GM21447 (cell line): ENCODE results near the gene GBX1.

Experiments
- ATAC-seq: cut with Tn5 transposase; IDR thresholded peaks from one replicate; pipeline ENCODE4 v1.9.1; 2021; ENCODE audit not compliant: unreplicated experiment

GBX1 gene

DNA sequence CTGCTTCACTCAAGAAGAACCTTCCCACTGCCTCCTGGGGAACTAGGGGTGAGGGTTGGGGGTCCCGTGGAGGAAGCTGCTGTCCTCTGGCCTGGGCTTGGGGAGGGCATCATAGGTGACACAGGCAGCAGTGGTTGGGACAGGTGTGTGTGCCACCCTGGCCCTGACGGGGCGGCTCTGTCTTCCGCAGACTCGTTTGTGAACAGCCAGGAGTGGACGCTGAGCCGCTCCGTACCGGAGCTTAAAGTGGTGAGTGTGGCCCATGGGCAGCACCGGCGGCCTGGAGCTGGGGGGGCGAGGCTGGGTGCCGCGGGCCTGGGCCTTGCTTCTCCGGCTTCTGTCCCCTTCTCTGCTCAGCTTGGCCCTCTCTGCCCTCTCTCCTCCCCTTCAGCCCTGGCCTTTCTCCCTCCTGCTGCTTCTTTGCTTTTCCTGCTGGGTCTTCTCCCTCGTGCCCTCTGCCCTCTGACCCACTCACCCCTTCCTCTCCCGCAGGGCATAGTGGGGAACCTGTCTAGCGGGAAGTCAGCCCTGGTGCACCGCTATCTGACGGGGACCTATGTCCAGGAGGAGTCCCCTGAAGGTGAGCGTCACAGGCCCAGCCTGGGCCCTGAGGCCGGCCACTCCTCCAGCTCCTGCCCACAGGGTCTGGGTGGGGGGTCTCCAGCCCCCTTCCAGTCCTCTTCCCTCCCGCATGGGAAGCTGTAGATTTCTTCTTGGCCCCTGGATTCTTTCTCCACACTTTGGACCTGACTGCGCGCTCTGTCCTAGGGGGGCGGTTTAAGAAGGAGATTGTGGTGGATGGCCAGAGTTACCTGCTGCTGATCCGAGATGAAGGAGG lies 50.7 kb downstream of the GBX1 start:
- ATAC-seq: no peak

DNA sequence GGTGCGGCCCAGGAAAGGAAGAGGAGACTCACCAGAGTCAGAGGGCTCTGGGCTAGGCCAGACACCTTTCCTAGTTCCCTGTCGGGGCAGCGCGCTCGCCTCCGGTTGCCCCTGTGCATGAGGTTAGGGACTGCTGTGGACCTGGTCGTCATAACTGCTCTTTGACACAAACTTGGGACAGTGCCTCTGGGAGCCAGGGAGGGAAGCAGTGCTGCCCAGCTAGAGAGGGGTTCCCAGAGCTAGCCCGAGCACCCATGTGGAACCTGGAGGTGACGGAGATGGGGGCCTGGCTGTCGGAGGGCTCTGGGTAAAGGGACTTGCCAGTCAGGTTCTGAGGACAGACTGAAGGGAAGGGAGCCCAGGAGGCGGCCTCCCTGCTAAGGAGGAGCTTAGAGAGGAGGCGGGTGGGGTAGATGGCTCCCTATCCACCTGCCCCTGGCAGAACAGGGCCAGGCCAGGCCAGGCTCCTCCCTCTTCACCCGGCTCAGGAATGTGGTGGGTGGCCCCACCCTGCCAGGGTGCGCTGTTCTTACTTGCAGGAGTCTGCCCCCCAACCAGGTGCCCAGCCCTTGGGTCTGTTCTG lies 51.6 kb downstream of the GBX1 start:
- no peak for ATAC-seq

DNA sequence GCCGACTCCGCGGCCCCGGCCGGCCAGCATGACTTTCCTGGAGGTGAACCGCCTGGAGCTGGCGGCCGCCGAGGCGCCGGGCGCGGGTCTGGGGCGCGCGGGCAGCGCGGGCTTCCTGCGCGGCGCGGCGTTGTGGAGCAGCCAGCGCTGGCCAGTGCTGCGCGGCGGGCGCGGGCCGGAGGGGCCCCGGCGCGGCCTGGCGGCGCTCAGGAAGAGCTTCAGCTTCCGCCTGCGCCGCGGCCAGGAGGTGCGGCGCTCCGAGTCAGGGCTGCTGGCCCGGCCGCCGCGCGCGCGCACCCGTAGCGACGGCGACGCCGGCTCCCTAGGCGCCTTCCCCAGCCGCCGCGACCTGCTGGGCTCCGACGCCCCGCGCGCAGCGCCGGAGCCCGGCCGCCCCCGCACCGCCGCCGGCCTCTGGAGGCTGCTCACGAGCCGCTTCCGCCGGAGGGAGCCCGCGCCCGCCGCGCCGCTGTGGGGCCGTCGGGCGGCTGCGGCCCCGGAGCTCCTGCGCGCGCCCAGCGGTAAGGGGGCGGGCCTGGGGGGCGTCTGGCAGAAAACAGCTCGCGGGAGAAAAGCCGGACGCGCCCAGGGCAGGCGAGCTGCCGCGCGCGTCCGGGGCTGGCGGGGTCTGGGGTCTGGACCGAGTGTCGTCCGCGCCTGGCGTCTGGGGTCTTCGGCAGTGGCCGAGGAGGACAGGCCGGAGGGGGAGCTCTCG lies 52.2 kb downstream of the GBX1 start:
- no peak for ATAC-seq

DNA sequence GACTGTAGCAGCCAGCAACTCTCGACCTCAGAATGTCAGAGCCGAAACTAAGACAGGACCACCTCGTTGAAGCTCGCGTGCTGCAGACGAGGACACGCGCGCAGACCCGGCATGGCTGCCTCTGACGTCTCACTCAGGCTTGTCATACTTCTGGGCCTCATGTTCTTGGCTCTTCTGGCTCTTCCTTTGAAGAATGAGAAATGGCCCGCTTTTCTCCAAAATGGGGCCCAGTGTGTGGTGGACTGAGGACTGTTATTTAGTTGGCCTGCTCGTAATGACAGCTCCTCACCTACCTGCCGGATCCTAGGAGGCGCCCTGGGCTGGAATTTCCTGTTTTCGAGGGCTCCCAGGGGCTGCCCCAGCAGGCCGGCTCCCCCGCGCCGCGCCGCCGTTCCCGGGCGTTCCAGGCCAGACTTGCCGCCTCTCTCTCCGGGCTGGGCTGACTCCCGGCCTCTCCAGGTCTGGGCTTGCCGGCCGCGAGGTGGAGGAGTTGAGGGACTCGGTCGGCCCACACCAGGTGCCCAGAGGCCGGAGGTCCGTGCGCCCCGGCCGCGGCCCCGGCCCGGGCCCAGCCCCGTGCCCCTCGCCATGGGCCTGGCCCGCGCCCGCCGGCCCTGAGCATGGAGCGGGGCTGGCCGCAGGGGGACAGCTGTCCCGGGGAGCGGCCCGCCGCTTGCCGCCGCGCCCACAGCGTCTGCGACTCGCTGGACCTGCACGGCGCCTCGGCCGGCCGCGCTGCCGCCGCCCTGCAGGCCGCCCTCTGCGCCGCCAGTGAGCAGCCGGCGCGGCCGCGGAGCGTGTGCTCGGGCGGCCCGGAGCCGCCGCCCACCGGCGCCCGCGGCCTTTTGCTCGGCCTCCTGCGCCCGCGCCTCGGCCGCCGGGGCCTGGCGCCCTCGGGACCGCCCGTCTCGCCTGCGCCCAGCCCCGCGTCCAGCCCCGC lies 53.1 kb downstream of the GBX1 start:
- ATAC-seq: no peak

DNA sequence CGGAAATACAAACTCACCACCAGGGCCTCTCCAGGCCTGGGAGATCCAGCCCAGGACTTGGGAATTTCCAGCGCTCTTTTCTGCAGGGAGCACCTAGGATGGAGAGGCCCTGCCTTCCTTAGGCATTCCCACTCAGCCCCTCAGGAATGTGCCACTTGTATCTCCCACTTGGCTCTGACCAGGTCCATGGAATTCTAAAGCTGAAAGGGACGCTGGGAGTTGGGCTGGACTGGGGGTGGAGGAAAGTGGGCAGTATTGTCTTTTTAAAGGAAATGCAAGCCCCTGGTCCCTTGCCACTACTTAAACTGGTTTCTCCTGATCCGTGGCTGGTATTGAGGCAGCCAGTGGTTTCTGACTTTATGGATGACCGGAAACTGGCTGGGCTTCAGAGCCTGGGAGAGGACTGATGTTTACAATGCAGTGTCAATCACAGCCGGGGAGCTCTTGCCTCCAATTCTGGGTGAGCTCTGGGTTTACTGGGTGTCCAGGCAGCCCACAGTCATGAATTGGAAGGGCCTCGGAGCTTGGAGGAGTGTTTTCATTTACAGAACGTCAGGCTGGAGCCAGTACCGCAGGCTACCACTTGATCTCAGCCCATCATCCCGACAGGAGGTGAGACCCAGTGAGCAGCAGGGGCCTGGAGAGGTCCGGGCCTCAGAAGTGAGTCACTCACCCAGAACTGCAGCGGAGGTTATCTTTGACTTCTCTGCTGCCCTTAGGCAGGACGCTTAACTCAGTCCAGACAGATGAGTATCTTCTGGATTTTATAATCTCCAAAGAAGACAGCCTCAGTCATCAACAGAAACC lies 53.9 kb downstream of the GBX1 start:
- no peak for ATAC-seq

DNA sequence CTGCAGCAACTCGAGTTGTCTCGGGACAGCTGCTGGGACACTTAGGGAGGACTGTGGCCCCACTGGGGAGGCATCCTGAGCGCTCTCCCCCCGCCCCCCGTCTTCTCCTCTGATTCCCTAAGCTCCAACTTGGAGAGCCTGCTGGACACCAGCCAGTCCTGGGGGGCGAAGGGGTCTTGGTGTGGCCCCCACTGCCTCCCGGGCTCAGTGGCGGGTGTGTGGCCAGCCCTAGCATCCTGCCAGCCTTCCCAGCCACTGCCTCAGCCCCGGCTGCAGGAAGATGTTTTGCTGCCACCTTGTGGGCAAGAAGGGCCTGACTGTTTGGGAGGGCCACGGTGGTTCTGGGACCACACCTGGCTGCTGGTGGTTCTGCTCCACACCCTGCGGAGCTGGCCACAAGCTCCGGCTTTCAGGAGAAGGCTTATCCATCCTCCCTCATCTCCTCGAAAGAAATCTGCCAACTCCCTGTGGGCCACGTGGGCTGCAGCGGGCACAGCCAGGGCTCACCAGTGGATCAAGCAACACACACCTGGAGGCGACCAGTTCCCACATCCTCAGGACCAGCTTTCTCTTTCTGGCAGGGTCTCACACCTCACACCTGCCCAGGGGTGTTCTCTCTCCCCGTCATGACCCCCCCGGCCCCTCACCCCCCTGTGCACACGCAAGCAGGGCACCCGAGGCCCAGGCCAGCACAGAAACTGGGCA lies 56.4 kb downstream of the GBX1 start:
- ATAC-seq: peak; percentile 84

DNA sequence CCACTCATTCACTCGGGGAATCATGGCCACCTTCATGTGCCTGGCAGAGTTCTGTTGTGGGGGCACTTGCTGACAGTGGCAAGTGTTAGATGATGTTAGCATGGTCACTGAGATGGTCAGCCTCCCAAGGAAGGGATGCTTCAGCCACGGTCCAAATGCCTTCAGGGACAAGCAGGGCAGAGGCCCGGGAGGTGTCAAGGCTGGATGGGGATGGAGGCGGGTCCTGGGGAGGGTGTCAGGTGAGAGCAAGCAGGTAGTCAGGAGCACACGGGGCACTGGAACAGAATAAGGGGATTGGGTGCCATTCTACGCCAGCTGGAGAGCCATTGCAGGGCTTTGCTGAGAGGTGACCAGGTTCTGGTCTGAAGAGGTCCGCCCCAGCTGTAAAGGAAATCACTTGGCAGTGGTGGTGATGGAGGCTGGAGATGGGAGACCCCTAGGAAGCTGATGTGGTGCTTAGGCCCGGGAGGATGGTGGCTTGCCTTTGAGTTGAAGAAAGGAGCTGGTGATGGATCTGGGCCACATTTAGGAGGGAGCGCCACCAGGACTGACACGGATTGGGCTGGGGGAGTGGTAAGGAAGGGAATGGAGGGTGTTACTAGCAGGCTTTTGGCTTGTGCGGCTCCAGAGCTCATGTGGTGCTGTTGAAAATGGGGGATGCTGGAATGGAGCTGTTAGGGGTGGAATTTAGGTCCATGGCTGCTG lies 57.1 kb downstream of the GBX1 start:
- ATAC-seq: no peak

DNA sequence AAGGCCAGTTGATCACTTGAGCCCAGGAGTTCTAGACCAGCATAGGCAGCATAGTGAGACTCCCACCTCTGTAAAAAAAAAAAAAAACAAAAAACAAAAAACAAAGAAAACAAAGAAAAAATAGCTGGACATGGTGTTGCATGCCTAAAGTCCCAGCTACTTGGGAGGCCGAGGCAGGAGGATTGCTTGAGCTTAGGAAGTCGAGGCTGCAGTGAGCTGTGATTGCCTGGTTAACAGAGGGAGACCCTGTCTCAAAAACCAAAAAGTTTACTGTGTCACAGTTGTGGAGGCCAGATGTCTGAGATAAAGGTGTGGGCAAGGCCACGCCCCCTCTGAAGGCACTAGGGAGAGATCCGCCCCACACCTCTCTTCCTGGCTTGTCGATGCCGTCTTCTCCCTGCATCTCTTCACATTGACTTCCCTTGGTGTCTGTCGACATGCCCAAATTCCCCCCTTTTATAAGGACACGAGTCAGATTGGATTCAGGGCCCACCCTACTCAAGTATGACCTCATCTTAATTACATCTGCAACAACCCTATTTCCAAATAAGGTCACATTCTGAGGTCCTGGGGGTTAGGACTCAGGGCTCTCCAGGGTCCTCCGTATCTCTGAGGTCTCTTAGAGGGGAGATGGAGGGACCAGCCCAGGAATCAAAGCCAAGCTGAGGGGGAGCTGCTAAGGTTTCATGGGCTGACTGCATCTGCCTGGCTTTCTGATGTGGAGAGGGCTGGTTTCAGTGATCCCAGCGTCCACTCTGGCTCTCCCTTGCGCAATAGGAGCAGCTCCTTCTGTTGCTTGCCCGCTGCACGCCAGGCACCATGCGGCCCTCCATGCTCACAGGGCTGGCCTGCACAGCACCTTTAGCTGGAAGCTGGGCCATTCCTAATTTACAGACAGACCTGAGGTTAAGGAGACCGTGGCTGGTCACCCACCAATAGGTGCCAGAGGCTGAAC lies 58.1 kb downstream of the GBX1 start:
- ATAC-seq: no peak

DNA sequence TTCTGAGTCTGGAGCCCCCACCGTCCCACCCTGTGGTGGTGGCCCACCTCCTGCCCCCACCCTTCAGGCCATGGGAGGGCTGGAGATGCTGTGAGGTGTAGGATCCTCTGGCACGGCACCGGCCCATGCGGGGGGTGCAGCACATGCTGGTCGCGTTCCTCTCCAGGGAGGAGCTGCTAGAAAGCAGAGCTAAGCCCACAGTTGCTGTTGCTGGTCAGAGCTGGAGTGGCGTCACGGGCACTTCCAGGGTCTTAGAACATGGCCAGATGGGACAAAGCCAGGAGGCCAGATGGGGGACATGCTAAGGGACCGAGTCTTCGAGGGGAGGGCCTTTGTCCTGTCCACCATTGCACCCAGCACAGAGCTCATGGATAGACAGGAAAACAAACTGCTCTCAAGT lies 59.6 kb downstream of the GBX1 start:
- ATAC-seq: no peak

DNA sequence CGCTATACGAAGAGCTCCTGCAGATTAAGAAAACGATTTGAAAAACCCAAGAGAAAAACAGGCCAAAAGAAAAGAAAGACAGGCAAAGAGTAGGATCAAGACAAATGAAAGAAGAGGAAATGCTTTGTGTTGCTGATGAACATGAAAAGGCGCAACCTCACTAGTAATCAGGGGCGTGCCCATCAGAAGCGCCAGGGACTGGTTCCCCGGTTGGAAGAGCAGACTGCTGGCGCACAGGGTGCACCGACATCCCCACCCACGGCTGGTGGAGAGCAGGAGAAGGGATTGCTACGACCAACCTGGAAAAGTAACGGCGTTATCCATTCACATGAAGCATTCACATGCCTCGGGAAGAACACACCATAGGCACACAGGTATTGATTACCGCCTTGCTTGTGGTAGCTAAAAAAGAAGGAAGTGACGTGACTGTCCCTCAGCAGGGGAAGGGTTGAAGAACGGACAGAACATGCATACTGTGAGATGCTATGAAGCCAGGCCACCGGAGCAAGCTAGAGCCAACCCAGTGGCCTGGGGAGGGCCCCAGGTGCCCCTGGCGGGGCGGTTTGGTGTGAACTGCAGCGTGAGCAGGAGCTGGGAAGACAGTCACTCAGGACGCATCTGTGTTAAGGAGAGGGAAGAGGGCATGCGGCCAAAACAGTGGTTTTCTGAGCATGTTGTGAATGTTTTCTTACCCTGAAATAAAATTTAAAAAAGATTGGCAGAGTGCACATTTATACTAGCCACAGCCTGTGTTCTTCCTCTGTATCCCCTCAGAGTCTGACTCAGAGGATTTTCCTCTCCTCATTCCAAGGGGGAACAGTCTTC lies 62.9 kb downstream of the GBX1 start:
- no peak for ATAC-seq

DNA sequence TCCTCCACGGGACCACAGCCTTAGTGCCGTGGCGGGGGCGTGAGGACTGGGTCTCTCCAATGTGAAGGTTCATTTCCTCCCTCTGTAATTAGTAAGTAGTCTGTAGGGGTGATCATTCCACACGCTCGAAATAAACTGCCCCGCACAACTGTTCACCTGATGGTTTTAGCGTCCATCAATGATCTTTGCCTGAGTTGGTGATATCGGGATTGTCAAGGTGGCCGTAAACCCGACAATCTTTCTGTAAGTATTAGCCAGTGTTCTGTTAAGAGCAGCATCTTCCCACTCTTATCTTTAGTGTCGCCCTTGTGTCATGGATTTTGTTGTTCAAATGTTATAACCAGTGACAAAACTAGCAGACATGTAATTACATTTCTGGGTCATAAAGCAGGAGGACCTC lies 63.5 kb downstream of the GBX1 start:
- ATAC-seq: no peak

DNA sequence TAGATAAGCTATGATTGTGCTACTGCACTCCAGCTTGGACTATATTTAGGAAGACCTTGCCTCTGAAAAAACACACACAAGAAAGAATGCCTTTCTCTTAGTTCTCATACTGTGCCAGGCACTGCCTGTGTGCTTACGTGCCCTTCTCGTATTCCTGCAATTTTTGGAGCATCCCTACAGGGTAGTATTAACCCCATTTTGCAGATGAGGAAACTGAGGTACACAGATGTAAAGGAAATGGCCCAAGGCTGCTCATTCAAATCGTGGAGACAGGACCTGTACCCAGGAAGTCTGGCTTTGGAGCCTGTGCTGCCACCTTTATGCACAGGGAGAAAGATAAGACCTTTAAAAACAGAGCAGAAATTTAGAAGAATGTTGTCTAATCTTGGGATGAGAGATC lies 64.5 kb downstream of the GBX1 start:
- ATAC-seq: no peak

DNA sequence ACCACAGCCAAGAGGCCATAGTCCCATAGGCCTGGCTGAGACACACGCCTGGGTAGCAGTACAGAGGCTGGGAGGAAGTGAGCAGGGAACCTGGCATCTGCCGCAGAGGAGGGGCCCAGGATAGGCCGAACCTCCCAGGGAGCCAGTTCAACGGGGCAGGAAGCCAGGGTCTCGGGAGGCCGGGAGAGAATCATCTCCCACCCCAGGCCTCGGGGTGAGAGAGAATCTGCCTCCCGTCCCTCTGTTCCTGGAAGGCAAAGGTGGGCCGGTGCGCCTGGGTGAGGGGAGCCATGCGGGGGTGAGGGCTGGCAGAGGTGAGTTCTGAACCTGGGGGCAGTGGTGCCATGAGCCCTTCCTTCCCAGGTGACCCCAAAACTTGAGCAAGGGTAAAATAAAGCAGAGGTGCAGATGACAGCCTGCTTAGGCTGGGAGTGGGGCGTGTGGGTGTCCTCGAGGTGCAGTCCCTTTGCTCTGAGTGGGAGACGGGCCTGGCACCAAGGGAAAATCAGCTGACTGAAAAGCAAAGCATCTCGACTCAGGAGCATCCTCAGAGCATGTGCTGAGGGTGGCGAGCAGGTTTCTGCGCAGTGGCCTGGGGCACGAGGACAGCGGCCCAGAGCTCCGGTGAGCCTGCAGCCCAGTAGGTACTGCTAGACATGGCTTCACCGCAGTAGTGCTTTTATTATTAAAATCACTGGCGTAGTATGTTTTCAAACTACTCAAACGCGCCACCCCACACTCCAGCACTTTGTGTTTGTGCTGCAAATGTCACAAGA lies 65.7 kb downstream of the GBX1 start:
- ATAC-seq: no peak

DNA sequence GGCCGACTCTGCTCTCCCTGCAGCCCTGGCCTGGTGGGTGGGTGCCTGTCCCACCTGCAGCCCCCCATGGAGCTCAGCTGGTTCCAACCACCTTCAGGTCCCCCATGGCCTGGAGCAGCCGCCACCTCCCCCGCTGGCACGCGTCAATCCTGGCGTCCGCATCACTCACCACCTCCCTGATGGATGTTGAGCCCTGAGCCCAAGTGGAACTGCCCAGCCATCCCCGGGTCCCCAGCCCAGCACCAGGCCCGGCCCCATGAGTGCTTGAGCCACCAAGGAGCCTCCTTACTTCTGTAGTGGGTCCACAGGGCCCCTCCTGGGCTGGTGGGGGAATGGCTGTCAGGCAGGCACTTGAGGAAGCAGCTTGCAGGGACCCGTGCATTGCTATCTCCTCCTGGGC lies 66.6 kb downstream of the GBX1 start:
- ATAC-seq: no peak

DNA sequence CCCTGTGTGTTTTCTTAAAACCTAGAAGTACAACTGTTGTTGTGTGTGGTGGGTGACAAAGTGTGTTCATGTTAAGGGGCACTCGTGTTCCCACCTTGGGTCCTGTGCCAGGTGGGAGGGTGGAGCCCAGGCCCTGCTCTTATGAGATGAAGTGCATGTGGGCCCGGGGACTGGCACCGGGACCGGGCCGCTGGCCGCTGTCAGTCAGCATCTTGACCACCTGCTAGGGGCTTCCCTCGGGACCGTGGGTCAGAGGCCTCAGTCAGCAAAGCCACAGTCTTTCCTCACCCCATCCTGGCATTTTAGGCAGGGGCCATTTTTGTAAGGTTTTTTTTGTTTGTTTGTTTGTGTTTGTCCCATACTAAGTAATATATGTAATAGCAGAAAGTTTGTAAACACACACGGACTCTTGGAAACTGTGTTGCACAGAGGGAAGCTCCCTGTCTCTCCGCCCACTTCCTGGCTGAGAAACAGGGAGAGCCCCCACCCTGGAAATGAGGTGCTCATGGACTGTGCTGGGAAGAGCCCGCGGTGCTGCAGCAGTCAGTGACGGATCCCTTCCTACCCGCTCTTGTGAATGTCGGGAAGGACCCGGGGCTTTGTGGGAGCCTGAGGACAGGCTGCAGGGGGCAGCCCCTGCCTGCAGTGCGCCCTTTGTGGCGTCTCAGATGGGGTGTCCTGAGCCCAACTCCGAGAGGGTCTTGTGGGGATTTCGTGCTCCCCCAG lies 67.8 kb downstream of the GBX1 start:
- no peak for ATAC-seq
